NCI-H345 treated with DMSO at 0.1 percent for 48 hours (cell line): ENCODE results near the gene RFXAP.

Source experiments
- DNase-seq: peaks from one replicate; lab custom pipeline; 2025; ENCODE audit not compliant: unreplicated experiment; lab: John Stamatoyannopoulos, UW

The RFXAP gene

DNA sequence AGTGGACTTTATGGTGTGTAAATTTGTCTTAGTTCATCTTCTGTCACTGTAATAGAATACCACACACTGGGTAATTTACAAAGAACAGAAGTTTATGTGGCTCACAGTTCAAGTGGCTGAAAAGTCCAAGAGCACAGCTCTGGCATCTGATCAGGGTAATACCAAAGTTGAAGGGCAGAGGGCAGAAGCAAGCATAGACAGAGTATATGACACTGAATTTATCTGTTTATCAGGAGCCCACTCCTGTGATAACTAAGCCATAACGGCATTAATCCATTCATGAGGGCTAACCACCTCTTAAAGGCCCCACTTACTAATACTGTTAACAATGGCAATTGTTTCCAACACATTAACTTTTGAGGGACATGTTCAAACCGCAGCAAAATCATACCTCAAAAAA lies 4.0 kb upstream of the RFXAP start:
- no peak for DNase-seq

DNA sequence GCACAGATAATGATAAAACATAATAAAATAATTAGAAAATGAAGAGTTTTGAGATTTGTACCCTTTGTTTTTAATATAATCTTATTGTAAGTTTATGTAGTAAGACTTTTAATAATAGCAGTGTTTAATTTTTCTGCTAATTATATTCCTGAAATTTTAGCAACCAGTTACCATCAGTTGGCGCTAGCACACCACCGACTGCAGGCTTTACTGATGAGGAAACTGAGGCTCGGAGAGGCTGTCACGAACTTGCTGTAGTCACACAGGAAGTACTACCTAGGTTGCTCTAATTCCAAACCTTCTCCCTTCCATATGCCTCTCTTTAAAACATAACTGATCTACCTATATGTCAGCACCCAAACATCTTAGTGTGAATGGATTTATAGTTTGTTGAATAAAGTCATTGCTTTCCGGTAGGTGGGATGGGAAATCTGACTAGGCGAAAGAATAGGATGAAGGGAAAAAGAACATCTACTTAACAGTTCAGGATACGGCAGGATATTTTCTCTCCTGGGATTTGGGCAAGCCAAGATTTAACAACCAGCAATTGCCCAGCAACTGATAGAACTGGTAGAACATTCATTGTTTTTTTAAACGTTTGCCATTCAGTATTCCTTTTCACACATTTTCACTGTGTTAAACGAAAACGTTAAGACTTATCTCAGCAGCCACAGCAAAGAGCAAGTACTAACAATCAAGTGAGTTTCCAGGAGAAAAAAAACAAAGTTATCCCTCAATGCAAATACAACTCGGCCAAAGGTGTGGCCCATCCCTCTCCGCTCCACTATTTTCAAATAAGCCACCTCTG lies 822 bp upstream of the RFXAP start:
- no peak for DNase-seq

DNA sequence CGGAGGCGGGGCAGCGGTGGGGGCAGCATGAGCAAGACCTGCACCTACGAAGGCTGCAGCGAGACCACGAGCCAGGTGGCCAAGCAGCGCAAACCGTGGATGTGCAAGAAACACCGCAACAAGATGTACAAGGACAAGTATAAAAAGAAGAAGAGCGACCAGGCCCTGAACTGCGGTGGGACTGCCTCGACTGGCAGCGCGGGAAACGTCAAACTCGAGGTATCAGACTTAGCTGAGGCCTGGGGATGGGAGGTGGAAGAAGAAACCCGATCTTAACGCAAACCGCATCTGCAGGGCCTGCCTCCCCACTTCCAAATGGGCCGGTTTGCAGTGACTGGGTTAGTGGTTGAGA lies 693 bp downstream of the RFXAP start:
- DNase-seq = no peak

DNA sequence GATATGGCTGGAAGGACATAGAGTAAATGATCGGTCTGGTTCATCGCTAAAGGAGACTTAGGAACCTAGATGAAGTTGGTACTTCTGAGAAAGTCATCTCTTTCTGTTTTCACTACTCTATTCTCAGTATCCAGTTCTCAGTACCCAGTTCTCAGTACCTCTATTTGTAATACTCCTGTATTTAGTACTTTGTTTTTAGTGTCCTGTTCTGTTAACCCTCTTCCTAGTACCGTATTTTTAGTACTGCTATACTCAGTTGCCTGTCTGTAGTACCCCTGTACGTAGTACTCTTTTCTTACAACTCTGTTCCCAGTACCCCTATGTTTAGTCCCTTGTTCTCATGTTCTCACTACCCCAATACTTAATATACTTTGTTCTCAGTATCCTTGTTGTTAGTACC lies 1.2 kb downstream of the RFXAP start:
- no peak for DNase-seq

DNA sequence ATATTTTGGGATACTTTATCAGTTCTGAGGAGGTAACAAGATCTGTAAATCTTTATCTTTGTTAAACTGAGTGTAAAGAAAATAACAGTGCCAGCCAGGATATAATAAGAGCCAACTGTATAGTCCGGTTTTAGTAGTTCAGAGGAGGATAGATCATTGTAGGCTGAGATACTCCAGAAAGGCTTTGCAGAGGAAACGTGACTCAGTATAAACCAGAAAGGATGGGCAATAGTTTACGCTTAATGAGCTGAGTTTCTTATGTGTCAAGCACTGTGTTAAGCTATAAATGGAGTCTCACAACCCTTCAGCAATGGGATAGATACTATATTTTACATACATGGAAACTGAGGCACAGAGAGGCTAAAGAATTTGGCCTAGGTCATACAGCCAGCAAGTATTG lies 3.8 kb downstream of the RFXAP start:
- no peak for DNase-seq

DNA sequence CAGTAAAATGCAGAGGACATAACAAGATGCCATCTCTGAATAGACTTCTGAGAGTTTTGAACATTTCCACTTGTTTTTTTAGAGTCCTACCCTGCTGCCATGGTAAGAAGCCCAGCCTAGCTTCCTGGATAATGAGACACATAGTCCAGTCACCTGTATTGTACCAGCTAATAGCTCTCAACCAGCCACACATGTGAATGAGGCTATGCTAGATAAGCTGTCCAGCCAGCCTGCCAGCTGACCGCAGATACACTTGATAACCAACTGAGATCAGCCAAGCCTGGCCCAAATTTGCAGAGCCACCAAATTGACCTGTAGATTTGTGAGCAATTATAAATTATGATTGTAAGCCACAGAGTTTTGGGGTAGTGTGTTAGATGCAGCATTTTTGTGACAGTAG lies 10.7 kb downstream of the RFXAP start:
- no peak for DNase-seq

DNA sequence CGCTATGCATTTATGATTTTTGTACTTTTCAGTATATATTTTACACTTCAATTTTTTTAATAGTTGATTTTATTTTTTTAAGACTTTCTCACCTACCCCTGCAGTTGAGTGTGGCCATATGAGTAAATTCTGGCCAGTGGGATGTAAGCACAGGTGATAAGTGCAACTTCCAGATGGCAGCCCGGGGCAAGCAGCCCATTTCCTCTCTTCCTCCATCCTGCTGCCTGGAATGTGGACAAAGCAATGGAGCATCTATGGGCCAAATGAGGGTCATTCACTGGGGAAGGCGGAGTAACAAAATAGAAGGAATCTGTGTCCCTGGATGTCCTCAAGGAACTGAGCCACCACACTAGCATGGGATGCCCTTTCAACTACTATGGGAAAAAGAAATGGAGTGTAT lies 12.3 kb downstream of the RFXAP start:
- DNase-seq = no peak

DNA sequence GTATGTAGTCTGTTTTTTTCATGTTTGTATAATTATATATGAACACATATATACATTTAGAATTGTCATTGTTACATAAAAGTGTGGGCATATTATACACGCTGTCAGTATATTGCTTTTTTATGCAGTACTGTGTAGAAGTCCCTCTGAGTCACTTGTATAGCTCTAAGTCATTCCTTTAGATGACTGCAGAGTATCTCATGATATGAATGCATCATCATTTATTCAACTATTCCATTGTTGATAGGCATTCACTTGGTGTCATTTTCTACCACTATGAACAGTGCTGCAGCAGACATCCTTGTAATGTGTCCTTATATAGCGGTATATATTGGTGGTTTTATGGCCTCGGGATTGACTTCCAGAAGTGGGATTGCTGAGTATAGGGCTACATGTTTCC lies 15.3 kb downstream of the RFXAP start:
- no peak for DNase-seq

DNA sequence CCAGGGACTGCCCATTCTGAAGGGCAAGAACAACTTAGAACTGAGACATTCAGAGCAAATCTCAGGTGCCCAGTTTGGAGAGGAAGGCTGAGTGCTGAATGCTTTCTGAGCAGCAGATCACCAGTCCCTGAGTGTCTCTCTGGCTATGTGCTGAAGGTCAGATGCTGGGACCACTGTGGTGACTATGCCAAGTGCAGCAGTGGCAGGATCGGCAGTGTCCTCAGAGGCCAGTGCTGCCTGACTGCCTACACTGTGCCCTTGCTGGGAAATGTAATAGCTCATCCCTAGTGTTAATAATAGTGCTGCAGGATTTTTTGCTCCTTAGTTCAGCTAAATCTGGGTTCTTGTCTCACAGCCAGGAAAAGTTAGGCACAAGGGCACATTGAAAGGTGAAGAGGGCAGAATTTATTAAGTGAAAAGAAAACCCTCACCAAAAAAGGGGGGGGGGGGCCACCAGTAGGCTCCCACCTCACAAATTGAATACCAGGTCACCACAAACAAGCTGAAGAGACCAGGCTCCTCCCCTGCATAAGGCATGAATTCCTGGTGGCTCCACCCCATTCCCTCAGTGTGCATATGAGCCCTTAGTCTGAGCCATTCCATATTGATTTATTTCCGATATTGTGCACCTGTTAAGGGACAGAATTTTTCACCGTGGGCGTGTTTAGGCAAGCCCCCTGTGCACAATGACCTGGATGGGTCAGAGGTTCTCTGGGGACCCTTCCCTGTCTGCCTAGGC lies 18.5 kb downstream of the RFXAP start:
- no peak for DNase-seq

DNA sequence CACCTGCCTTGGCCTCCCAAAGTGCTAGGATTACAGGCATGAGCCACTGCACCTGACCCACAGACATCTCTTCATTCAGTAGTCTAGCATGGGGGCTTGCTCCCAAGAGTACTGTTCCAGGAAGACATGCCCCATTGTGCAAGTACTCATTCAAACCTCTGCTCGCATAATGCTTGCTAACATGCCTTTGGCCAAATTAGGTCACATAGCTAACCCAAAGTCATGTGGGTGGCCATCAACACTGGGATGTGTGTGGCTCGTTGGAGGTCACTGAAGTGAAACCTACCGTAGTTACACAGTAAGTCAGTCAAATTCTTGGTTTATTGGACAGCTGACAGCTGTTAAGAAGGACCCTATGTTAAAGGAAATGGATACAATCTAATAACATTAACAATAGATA lies 20.3 kb downstream of the RFXAP start:
- DNase-seq = no peak

DNA sequence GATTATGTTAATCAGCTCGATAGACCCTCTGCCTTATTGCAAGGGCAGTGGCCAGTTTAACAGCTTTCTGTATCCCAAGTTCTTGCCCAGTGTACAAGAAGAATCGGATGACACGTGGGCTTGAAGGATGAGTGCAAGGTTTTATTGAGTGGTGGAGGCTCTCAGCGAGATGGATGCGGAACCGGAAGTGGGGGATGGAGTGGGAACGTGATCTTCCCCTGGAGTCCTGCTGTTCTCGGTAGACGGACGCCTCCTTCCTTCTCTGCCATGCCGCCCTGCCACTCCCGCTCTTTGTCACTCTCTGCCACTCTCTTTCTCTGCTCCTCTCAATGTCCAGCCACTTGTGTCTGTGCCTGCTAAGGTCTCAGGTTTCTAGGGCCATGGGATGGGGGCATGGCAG lies 21.0 kb downstream of the RFXAP start:
- DNase-seq = no peak

DNA sequence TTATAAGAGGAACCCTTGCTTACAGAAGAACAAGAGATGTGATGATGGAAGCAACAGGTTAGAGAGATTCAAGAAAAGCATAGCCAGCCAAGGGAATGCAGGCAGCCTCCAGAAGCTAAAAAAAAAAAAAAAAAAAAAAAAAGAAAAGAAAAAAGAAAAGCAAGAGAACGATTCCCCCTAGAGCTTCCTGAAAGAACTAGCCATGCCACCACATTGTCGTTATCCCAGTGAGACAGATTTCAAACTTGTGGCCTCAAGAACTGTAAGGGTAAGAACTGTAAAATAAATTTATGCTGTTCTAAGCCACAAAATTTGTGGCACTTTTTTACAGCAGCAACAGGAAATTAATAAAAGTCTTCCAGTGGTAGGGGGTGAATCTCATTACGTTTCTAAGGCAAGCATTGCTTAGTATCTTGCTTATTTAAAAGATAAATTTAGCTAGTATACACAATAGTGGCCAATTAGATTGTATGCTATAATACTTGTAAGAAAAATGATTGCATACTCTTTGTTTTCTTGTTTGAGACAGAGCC lies 21.8 kb downstream of the RFXAP start:
- no peak for DNase-seq

DNA sequence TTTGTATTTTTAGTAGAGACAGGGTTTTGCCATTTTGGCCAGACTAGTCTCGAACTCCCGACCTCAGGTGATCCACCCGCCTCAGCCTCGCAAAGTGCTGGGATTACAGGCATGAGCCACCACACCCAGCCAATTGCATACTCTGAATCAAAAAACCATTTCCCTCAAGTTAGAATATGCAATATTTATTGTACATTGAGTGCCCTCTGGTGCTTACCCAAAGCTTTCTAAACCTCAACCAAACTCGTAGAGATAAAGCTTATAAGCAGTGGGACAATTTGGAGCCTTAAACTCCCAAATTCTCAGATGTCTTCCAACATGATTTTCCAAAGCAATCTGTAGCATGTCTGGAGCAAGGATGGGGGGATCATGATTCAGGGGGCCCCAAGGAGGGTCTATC lies 22.4 kb downstream of the RFXAP start:
- no peak for DNase-seq

DNA sequence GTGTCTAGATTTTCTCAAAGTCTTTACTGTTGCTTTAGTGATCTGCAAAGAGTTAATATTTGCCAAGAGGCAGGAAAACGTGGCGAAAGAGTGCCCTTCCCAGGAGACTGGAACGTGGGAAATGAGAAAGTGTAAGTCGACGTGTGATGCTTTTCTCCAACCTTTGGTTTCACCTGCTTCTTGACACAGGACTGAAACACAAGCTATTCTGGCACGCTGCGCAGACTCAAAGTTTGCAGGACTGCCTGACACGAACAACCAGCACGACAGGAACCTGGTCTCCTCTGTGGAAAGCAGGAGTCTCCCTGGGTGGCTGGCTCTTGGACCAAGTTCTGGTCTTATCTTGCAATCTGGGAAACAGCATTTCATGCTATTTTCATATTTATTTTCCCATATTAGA lies 28.6 kb downstream of the RFXAP start:
- no peak for DNase-seq

DNA sequence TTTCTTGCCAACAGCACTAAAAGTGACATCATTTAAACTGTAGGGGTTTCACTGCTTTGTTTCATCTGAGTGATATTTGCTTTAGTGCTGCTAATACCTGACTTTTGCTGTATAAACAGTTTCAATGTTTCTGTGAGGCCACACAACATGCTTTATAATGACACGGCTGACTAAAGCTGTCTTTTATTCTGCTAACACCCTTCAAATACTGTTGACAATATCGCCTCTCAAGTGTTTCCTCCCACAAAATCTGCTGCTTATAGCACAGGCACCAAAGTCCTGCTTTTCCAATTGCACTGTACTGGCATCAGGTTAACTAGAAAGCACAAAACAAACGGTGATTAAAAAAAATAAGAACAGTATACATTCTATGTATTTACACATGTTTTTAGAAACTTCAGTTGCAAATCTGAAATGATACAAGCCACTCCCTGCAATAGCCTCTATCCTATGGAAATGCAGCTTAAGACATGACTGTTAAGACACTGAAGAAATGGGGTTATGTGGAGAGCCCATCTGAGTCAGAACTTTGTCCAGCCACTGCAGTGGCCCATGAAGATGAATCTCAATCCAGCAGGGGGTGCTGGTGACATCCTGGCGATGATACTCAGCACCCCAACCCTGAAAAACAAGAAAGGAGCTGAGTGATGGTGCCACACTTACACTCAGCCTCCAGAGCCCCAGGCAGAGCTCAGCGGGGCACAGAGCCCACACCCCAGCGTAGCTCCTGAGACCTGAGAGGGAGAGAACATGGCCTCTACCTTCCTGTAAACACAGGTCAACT lies 29.4 kb downstream of the RFXAP start:
- peak; percentile 9 for DNase-seq

DNA sequence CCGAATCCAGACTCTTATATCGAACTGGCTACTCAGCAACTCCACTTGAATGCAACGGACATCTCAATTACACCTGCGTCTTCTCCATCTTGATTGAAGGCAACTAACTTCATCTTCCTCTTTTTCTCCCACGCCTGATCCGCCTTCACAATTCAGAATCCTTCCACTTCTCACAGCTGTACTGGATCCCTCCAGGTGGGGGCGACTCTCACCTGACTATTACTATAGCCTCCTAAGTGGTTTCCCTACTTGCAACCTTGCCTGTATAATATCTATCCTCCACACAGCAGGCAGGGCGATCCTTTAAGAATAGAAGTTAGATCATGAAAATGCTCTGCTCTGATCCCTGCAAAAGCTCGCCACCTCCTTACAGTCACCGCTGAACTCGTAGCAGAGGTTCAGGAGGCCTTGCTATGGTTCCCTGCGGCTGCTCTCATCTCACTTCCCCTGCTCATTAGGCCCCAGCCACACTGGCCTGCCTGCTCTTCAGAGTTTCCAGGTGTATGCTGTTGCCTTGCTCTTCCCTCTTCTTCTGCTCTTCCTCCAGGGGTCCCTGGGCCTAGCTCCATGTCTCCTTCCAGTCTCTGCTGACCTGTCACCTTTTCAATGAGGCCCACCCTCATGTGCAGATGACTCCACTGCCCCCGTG lies 31.9 kb downstream of the RFXAP start:
- no peak for DNase-seq

DNA sequence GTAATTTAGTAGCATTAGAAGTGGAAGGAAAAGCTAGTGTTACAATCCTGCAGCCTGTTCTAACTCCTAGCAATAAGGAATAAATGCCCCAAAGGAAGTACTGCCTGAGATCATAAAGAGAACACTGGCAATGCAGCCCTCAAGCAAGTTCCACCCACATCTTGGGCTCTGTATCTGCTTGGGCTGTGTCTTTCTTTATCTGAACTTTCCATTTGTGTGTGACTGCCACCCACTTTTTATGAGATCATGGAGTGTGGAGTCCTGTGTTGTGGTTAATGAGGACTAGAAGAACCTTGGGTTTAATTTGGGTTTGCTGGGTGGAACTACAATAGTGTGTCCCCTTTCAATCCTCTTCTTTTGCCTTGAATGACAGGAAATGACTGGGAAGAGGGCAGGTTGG lies 38.2 kb downstream of the RFXAP start:
- DNase-seq = no peak

DNA sequence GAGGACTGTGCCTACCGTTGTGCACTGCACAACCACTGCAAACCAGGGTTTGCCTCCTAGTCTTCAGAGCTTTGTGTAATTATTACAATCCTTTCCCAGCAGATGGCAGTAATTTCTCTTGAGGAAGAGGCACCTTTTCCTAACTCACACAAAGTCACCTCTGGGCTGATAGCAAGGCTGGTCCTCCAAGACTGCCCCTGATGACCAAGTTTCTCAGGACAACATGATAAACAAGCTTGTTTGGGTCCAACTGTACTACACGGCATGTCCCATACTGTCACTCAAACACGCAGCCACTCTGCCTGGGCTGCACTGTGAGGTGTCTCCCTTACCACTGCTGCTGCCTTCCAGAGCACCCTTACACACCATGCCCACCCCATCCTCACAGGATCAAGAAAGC lies 39.3 kb downstream of the RFXAP start:
- peak; percentile 21 for DNase-seq

DNA sequence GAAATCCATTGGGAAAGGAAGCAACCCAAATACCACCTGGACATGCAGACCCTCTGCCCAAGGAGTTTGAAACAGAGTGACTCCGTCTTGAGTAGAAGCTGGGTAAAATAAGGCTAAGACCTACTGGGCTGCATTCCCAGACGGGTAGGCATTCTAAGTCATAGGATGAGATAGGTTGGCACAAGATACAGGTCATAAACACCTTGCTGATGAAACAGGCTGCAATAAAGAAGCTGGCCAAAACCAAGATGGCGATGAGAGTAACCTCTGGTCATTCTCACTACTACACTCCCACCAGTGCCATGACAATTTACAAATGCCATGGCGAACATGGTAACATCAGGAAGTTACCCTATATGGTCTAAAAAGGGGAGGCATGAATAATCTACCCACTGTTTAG lies 40.2 kb downstream of the RFXAP start:
- DNase-seq = no peak

DNA sequence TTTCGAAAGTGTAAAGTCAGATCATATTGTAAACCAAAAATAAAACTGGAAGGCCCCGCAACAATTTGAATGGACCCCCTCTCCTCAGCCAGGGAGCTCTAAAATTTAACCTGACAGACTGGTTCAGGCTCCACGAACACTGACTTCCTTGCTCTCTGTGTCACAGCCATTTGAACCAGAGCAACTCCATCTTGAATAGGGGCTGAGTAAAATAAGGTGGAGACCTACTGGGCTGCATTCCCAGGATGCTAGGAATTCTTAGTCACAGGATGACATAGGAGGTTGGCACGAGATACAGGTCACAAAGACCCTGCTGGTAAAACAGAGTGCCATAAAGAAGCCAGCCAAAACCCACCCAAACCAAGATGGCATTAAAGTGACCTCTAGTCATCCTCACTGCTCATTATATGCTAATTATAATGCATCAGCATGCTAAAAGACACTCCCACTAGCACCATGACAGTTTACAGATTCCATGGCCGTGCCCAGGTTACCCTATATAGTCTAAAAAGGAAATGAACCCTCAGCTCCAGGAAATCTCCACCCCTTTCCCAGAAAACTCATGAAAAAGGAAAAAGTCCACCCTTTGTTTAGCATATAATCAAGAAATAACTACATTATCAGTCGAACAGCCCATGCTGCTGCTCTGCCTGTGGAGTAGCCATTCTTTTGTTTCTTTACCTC lies 43.1 kb downstream of the RFXAP start:
- DNase-seq = no peak

DNA sequence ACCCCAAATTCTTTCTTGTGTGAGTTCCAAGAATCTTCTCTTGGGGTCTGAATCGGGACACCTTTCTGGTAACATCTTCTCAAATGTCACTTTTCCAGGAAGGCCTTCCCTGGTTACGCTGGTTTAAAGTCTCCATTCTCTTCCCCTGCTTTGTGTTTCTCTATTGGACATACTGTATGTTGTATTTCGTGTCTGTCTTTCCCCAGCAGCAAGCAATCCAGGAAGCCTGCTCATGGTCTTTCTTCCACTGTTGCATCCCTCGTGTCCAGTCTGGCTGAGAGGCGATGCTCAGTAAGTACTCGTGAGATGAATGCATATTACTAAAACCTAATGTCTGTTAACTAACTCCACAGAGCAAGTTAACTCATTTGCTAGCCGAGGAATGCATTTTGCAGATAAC lies 43.7 kb downstream of the RFXAP start:
- DNase-seq = no peak
